Chondrocyte (in vitro differentiated cells): ENCODE measurements around the gene RGL4. TPM values are rescaled to one million over a fixed set of nuclear protein-coding genes. Genes with fewer than 3 reads are reported as not detected.
A peak's percentile ranks its signal among the peaks of the same experiment; 100 is the strongest.
"Not testable (repeated sequence)": the region's sequence is repeated elsewhere in the genome, so short reads cannot be mapped to it uniquely, and the experiment has no call there.

Experiments used
- DNase-seq: peaks from one replicate; pipeline ENCODE4 v3.0.0; 2021; ENCODE audit warnings: mixed read lengths, low spot score
- H3K27ac Mint-ChIP-seq: one replicate; pipeline ENCODE4 v1.8.0; 2021; ENCODE audit warnings: mild to moderate bottlenecking, moderate library complexity, mixed read lengths; ENCODE audit not compliant: unreplicated experiment
- H3K27me3 Mint-ChIP-seq: 2 replicates; pipeline ENCODE4 v1.8.0; 2021; ENCODE audit warnings: low read depth, mixed read lengths
- H3K36me3 Mint-ChIP-seq: 2 replicates; pipeline ENCODE4 v1.8.0; 2021; ENCODE audit warnings: low read depth, mixed read lengths
- H3K4me1 Mint-ChIP-seq: 2 replicates; pipeline ENCODE4 v1.8.0; 2021; ENCODE audit warnings: low read depth, mild to moderate bottlenecking, mixed read lengths
- H3K4me3 Mint-ChIP-seq: one replicate; pipeline ENCODE4 v1.8.0; 2021; ENCODE audit warnings: mild to moderate bottlenecking, moderate library complexity, mixed read lengths; ENCODE audit not compliant: unreplicated experiment
- H3K9me3 Mint-ChIP-seq: 2 replicates; pipeline ENCODE4 v1.8.0; 2021; ENCODE audit warnings: low read depth, mixed read lengths
- long read RNA-seq: library from polyadenylated mRNA; stranded (forward); transcript quantifications from one replicate; pipeline ENCODE4 v2.0.0, GENCODE V29; 2021
- total RNA-seq: library from RNA; stranded (reverse); gene quantifications from 3 replicates; pipeline ENCODE4 v1.2.1, GENCODE V29; 2021
- TF ChIP-seq, protein P1 (sequence below): fragments of 200-600 bp; sonication (generic); IDR thresholded peaks from 2 replicates; pipeline ENCODE4 v1.5.0; 2021; ENCODE audit warnings: antibody characterized with exemption, mild to moderate bottlenecking, moderate library complexity

Gene RGL4
- not detected in 3 replicates for total RNA-seq
- long read RNA-seq, result 0 reads

GRCh38 chr22:23690713-23691112 is at the start of gene RGL4:
Gene RGL4, plus strand, starts transcription at chr22:23691013. Its CDS starts 1,018 bp downstream, at chr22:23692031.
- peak; percentile 33 for DNase-seq
- Mint-ChIP-seq H3K4me3 (no peak within 1 kb of the TSS), H3K27ac (no peak within 1 kb of the TSS), H3K4me1 (no peaks in the 10 kb centered on the region), H3K36me3 (peaks cover 28% of the 10 kb centered on the region), H3K9me3 (no peaks in the 10 kb centered on the region), H3K27me3 (no peaks in the 10 kb centered on the region)
- TF ChIP-seq, protein P1, sequence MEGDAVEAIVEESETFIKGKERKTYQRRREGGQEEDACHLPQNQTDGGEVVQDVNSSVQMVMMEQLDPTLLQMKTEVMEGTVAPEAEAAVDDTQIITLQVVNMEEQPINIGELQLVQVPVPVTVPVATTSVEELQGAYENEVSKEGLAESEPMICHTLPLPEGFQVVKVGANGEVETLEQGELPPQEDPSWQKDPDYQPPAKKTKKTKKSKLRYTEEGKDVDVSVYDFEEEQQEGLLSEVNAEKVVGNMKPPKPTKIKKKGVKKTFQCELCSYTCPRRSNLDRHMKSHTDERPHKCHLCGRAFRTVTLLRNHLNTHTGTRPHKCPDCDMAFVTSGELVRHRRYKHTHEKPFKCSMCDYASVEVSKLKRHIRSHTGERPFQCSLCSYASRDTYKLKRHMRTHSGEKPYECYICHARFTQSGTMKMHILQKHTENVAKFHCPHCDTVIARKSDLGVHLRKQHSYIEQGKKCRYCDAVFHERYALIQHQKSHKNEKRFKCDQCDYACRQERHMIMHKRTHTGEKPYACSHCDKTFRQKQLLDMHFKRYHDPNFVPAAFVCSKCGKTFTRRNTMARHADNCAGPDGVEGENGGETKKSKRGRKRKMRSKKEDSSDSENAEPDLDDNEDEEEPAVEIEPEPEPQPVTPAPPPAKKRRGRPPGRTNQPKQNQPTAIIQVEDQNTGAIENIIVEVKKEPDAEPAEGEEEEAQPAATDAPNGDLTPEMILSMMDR, result no peak

DNA sequence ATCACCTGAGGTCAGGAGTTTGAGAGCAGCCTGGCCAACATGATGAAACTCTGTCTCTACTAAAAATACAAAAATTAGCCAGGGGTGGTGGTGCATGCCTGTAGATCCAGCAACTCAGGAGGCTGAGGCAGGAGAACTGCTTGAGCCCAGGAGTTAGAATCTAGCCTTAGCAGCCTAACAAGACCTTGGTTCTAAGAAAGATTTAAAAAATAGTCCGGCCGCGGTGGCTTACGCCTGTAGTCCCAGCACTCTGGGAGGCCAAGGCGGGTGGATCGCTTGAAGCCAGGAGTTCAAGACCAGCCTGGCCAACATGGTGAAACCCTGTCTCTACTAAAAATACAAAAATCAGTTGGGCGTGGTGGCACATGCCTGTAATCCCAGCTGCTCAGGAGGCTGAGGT is 44.3 kb upstream of the RGL4 start:
- H3K4me3 Mint-ChIP-seq, H3K36me3 Mint-ChIP-seq, H3K27me3 Mint-ChIP-seq, H3K9me3 Mint-ChIP-seq, H3K4me1 Mint-ChIP-seq, H3K27ac Mint-ChIP-seq: not testable (repeated sequence)
- peak; percentile 24 for DNase-seq

DNA sequence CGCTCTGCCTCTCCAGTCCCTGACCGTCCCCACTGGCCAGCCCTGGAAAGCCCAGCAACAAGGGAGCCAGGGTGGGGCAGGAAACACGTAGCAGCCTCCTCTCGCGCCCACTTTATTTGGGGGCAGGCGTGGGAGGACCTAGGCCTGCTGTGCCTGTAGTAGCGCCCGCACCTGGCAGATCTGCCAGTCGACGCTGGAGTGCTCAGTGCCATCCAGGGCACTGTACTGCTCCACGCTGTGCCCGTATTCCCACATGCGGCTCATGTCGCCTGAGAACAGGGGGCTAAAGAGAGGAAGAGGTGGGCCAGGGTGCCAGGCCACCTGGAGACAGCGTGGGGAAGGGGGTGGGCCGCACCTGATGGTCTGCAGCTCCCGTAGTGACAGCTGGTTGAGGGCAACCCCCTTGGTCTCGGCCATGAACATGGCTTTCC is 41.7 kb upstream of the RGL4 start:
- DNase-seq, result peak; percentile 79
- Mint-ChIP-seq H3K4me3 (no peak overlapping the region), H3K36me3 (peaks cover 3% of the 10 kb centered on the region), H3K9me3 (no peaks in the 10 kb centered on the region), H3K4me1 (no peaks in the 10 kb centered on the region), H3K27ac (no peak overlapping the region), H3K27me3 (no peaks in the 10 kb centered on the region)
- TF ChIP-seq, protein P1, result no peak

DNA sequence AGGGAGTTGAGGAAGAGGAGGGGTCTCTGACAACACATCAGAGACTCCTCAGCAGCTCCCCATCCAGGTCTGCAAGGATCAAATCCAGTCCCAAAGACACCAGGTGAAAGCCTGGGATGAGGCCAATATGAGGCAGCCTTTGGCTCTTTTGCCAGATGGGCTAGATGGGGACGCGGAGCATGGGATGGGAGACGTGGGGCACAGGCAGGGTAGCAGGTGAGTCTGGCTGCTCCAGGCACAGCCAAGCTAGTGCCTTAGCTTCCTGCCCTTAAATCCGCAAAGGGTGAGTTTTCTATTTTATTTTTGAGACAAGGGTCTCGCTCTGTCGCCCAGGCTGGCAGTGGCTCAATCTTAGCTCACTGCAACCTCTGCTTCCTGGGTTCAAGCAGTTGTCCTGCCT is 39.1 kb upstream of the RGL4 start:
- DNase-seq, result peak; percentile 43
- Mint-ChIP-seq H3K27me3 (no peaks in the 10 kb centered on the region), H3K36me3 (peaks cover 6% of the 10 kb centered on the region), H3K4me1 (no peaks in the 10 kb centered on the region), H3K9me3 (no peaks in the 10 kb centered on the region), H3K4me3 (no peak overlapping the region), H3K27ac (no peak overlapping the region)
- TF ChIP-seq, protein P1, result no peak

DNA sequence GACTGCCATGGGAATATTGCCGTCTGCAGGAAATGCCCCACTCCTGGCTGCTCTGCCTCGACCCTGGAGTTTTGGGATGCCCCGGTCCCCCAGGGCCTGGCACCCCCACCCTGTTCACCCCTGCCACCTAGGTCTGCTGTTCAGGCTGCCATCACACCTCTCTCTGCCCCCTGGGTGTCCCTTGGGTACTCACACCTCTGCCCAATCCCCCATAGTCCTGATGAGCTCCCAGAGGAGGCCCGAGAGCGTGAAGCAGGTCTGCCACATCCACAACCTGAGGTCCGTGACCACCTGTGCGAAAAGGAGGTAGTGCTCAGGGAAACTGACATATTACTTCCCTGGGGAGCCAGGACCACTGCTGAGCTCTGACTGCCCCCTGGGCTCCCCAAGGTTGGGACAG is 38.5 kb upstream of the RGL4 start:
- no peaks in the 10 kb centered on the region for H3K9me3 Mint-ChIP-seq
- no peaks in the 10 kb centered on the region for H3K4me1 Mint-ChIP-seq
- no peaks in the 10 kb centered on the region for H3K27me3 Mint-ChIP-seq
- H3K27ac Mint-ChIP-seq, result no peak overlapping the region
- TF ChIP-seq, protein P1, result no peak
- peak; percentile 74 for DNase-seq
- peaks cover 6% of the 10 kb centered on the region for H3K36me3 Mint-ChIP-seq
- H3K4me3 Mint-ChIP-seq, result no peak overlapping the region

DNA sequence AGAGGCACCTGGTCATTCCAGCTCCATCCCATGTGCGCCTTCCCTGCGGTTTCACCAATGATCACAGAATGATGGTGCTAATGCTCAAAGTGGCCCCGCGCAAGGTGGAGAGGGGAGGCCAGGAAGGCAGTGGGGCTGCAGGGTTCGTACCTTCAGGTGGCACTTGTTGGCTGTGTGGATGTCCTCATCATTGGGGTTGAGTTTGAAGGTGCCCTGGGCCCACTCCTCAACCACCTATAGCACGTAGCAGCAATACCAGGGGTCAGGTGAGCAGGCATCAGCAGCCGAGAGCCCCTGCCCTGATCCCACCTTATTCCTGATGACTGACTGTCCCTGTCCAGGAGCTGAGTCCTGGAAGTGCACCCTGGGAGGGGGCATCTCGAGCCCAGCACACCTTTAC is 38.1 kb upstream of the RGL4 start:
- Mint-ChIP-seq H3K27me3 (no peaks in the 10 kb centered on the region), H3K27ac (no peak overlapping the region), H3K4me3 (no peak overlapping the region), H3K36me3 (peaks cover 6% of the 10 kb centered on the region), H3K4me1 (no peaks in the 10 kb centered on the region), H3K9me3 (no peaks in the 10 kb centered on the region)
- TF ChIP-seq, protein P1, result no peak
- DNase-seq, result no peak
